ENCODE measurements around the gene SLC35G6.

Gene SLC35G6

DNA sequence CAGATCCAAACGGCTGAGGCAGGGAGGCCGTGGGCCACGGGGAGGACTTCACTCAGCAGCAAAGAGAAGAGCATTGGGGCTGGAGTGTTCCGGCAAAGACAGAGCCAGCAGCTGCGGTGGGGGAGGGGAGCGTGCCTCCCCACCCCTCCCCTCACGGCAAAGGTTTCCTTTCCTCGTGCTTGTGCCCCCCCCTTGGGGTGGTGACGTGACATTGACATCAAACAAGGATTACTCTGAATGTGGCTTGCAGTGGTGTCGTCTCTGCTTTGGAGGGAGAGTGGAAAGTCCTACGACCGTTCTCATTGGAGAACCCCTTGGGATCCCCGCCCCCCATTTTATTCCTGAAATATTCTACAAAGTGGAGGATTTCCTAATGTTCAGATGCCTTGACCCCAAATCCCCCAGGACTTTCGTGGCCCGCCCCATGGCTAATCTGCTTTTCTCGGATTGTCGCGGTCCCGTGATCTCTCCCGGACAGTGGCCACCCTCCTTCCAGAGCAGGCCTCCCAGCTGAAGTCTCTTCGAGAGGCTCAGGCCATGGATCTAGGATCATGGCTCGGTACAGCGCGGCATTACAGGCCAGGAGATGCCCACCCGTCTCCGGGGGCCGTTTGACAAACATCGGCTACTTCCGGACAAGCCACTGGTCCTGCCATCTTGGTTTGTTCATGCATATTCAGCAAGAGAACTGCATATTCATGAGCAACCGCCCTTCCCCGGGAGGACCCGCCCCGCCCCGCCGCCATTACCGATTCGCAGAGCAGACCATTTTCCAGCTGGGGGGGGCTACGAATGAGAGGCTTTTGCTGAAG lies 2.2 kb downstream of the SLC35G6 start:
- peak overlapping the region; percentile 84 for H3K4me3 ChIP-seq (ENCODE audit: low read length)
- peaks cover 42% of the 10 kb centered on the region for H3K4me1 ChIP-seq (ENCODE audit: control insufficient read depth, insufficient read depth, low read length)
- H3K4me2 ChIP-seq (ENCODE audit: low read length): peak overlapping the region; percentile 99
- peaks cover 3% of the 10 kb centered on the region for H3K36me3 ChIP-seq (ENCODE audit: insufficient read depth, low read length)
- H3K27me3 ChIP-seq (ENCODE audit: control insufficient read depth, insufficient read depth, low read length): no peaks in the 10 kb centered on the region
- H3K9me3 ChIP-seq (replicated peaks; ENCODE audit: low read length): no peaks in the 10 kb centered on the region
- H3K9ac ChIP-seq (ENCODE audit: low read depth, low read length): peak overlapping the region; percentile 98

- H3K36me3 ChIP-seq (ENCODE audit: insufficient read depth, low read length): peaks cover 6% of the 10 kb centered on the region
- peaks cover 47% of the 10 kb centered on the region for H3K4me1 ChIP-seq (ENCODE audit: control insufficient read depth, insufficient read depth, low read length)
- peak within 1 kb of the TSS; percentile 99 for H3K4me2 ChIP-seq (ENCODE audit: low read length)
Measured at GRCh38 chr17:7484067-7484918, 3.0 kb downstream of the SLC35G6 start, which contains the start of gene POLR2A. POLR2A (plus strand) TSS chr17:7484366.

GRCh38 chr17:7484919-7485377 lies 3.7 kb downstream of the SLC35G6 start:
- no peaks in the 10 kb centered on the region for H3K27me3 ChIP-seq (ENCODE audit: control insufficient read depth, insufficient read depth, low read length)
- H3K9me3 ChIP-seq (replicated peaks; ENCODE audit: low read length): no peaks in the 10 kb centered on the region
- H3K4me3 ChIP-seq (ENCODE audit: low read length): peak overlapping the region; percentile 84
- H3K4me2 ChIP-seq (ENCODE audit: low read length): peak overlapping the region; percentile 99
- peaks cover 44% of the 10 kb centered on the region for H3K4me1 ChIP-seq (ENCODE audit: control insufficient read depth, insufficient read depth, low read length)
- H3K9ac ChIP-seq (ENCODE audit: low read depth, low read length): peak overlapping the region; percentile 98
- H3K36me3 ChIP-seq (ENCODE audit: insufficient read depth, low read length): peaks cover 9% of the 10 kb centered on the region

More at GRCh38 chr17:7484067-7484918, 3.0 kb downstream of the SLC35G6 start, which contains the start of gene POLR2A:
- Histone ChIP-seq H3K4me3 (ENCODE audit: low read length) (peak within 1 kb of the TSS; percentile 84), H3K9me3 (replicated peaks; ENCODE audit: low read length) (no peaks in the 10 kb centered on the region), H3K27me3 (ENCODE audit: control insufficient read depth, insufficient read depth, low read length) (no peaks in the 10 kb centered on the region), H3K9ac (ENCODE audit: low read depth, low read length) (peak within 1 kb of the TSS; percentile 98)

GRCh38 chr17:7486181-7486580 lies 4.9 kb downstream of the SLC35G6 start:
- no peaks in the 10 kb centered on the region for H3K27me3 ChIP-seq (ENCODE audit: control insufficient read depth, insufficient read depth, low read length)
- peak overlapping the region; percentile 84 for H3K4me3 ChIP-seq (ENCODE audit: low read length)
- peak overlapping the region; percentile 49 for H3K9ac ChIP-seq (ENCODE audit: low read depth, low read length)

DNA sequence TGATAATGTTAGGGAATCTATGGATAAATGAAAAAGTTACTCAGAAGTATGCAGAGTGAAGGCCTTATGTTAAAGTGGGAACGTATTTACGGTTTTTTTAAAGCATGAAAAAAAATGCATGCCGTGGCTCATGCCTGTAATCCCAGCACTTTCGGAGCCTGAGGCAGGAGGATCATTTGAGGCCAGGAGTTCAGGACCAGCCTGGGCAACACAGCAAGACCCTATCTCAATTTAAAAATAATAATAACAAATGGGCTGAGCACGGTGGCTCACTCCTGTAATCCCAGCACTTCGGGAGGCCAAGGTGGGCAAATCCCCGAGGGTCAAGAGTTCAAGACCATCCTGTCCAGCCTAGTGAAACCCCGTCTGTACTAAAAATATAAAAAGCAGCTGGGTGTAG lies 8.9 kb downstream of the SLC35G6 start:
- Histone ChIP-seq H3K4me2 (ENCODE audit: low read length) (no peak overlapping the region), H3K9ac (ENCODE audit: low read depth, low read length) (no peak overlapping the region), H3K4me3 (ENCODE audit: low read length) (no peak overlapping the region), H3K36me3 (ENCODE audit: insufficient read depth, low read length) (peaks cover 31% of the 10 kb centered on the region), H3K9me3 (replicated peaks; ENCODE audit: low read length) (no peaks in the 10 kb centered on the region), H3K27me3 (ENCODE audit: control insufficient read depth, insufficient read depth, low read length) (no peaks in the 10 kb centered on the region), H3K4me1 (ENCODE audit: control insufficient read depth, insufficient read depth, low read length) (peaks cover 38% of the 10 kb centered on the region)

More at GRCh38 chr17:7486181-7486580, 4.9 kb downstream of the SLC35G6 start:
- Histone ChIP-seq H3K9me3 (replicated peaks; ENCODE audit: low read length) (no peaks in the 10 kb centered on the region), H3K36me3 (ENCODE audit: insufficient read depth, low read length) (peaks cover 16% of the 10 kb centered on the region), H3K4me2 (ENCODE audit: low read length) (peak overlapping the region; percentile 99), H3K4me1 (ENCODE audit: control insufficient read depth, insufficient read depth, low read length) (peaks cover 40% of the 10 kb centered on the region)

DNA sequence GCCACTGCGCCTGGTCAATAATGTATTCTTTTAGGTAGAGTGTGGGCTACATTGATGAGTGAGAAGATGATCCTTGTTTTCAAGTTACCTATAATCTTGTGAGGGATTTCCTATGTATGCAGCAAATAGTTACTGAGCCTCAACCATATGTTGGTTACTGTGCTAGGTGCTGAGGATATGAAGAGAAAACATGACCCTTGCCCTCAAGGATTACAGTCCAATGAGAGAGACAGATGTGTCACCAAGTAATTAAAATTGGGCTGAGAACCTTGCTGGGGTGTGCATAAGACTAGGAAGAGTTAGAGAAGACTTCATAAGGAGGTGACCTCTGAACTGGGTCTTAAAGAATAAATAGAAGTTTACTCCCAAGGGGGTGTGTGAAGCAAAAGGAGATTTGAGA lies 10.3 kb downstream of the SLC35G6 start:
- Histone ChIP-seq H3K4me1 (ENCODE audit: control insufficient read depth, insufficient read depth, low read length) (peaks cover 28% of the 10 kb centered on the region), H3K27me3 (ENCODE audit: control insufficient read depth, insufficient read depth, low read length) (no peaks in the 10 kb centered on the region), H3K4me2 (ENCODE audit: low read length) (no peak overlapping the region), H3K36me3 (ENCODE audit: insufficient read depth, low read length) (peaks cover 40% of the 10 kb centered on the region), H3K9me3 (replicated peaks; ENCODE audit: low read length) (no peaks in the 10 kb centered on the region), H3K4me3 (ENCODE audit: low read length) (no peak overlapping the region), H3K9ac (ENCODE audit: low read depth, low read length) (no peak overlapping the region)

GRCh38 chr17:7493941-7494340 lies 12.7 kb downstream of the SLC35G6 start:
- H3K36me3 ChIP-seq (ENCODE audit: insufficient read depth, low read length): peaks cover 61% of the 10 kb centered on the region
- H3K4me1 ChIP-seq (ENCODE audit: control insufficient read depth, insufficient read depth, low read length): peaks cover 11% of the 10 kb centered on the region
- no peak overlapping the region for H3K9ac ChIP-seq (ENCODE audit: low read depth, low read length)
- H3K4me3 ChIP-seq (ENCODE audit: low read length): no peak overlapping the region
- H3K27me3 ChIP-seq (ENCODE audit: control insufficient read depth, insufficient read depth, low read length): no peaks in the 10 kb centered on the region
- H3K4me2 ChIP-seq (ENCODE audit: low read length): no peak overlapping the region
- H3K9me3 ChIP-seq (replicated peaks; ENCODE audit: low read length): no peaks in the 10 kb centered on the region

DNA sequence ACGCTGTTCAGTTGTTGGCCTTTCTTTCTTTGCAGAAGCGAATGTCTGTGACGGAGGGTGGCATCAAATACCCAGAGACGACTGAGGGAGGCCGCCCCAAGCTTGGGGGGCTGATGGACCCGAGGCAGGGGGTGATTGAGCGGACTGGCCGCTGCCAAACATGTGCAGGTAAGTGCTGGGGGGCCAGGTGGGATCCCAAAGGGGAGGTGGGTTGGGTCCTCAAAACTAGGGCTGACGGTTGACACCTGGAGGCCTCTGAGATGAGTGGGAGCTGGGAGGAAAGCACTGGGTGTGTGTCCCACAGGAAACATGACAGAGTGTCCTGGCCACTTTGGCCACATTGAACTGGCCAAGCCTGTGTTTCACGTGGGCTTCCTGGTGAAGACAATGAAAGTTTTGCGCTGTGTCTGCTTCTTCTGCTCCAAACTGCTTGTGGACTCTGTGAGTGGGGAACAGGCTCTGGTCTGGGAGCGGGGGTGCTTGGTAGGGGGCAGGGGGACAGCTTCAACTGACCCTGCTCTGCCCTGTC lies 14.7 kb downstream of the SLC35G6 start:
- H3K4me1 ChIP-seq (ENCODE audit: control insufficient read depth, insufficient read depth, low read length): peaks cover 7% of the 10 kb centered on the region
- peaks cover 66% of the 10 kb centered on the region for H3K36me3 ChIP-seq (ENCODE audit: insufficient read depth, low read length)
- H3K4me2 ChIP-seq (ENCODE audit: low read length): no peak overlapping the region

GRCh38 chr17:7496470-7497183 lies 15.4 kb downstream of the SLC35G6 start:
- Histone ChIP-seq H3K4me3 (ENCODE audit: low read length) (no peak overlapping the region), H3K4me2 (ENCODE audit: low read length) (no peak overlapping the region), H3K4me1 (ENCODE audit: control insufficient read depth, insufficient read depth, low read length) (peaks cover 4% of the 10 kb centered on the region), H3K27me3 (ENCODE audit: control insufficient read depth, insufficient read depth, low read length) (no peaks in the 10 kb centered on the region), H3K9me3 (replicated peaks; ENCODE audit: low read length) (no peaks in the 10 kb centered on the region), H3K9ac (ENCODE audit: low read depth, low read length) (no peak overlapping the region), H3K36me3 (ENCODE audit: insufficient read depth, low read length) (peaks cover 70% of the 10 kb centered on the region)

More for the DNA sequence above, 14.7 kb downstream of the SLC35G6 start:
- Histone ChIP-seq H3K9me3 (replicated peaks; ENCODE audit: low read length) (no peaks in the 10 kb centered on the region), H3K4me3 (ENCODE audit: low read length) (no peak overlapping the region), H3K9ac (ENCODE audit: low read depth, low read length) (no peak overlapping the region), H3K27me3 (ENCODE audit: control insufficient read depth, insufficient read depth, low read length) (no peaks in the 10 kb centered on the region)

GRCh38 chr17:7497228-7497627 lies 16.0 kb downstream of the SLC35G6 start:
- peaks cover 73% of the 10 kb centered on the region for H3K36me3 ChIP-seq (ENCODE audit: insufficient read depth, low read length)
- no peaks in the 10 kb centered on the region for H3K4me1 ChIP-seq (ENCODE audit: control insufficient read depth, insufficient read depth, low read length)
- H3K27me3 ChIP-seq (ENCODE audit: control insufficient read depth, insufficient read depth, low read length): no peaks in the 10 kb centered on the region
- no peak overlapping the region for H3K4me3 ChIP-seq (ENCODE audit: low read length)
- no peaks in the 10 kb centered on the region for H3K9me3 ChIP-seq (replicated peaks; ENCODE audit: low read length)
- no peak overlapping the region for H3K4me2 ChIP-seq (ENCODE audit: low read length)
- no peak overlapping the region for H3K9ac ChIP-seq (ENCODE audit: low read depth, low read length)

GRCh38 chr17:7497636-7498035 lies 16.4 kb downstream of the SLC35G6 start:
- Histone ChIP-seq H3K4me1 (ENCODE audit: control insufficient read depth, insufficient read depth, low read length) (no peaks in the 10 kb centered on the region), H3K4me2 (ENCODE audit: low read length) (no peak overlapping the region), H3K9ac (ENCODE audit: low read depth, low read length) (no peak overlapping the region), H3K4me3 (ENCODE audit: low read length) (no peak overlapping the region), H3K9me3 (replicated peaks; ENCODE audit: low read length) (no peaks in the 10 kb centered on the region), H3K27me3 (ENCODE audit: control insufficient read depth, insufficient read depth, low read length) (no peaks in the 10 kb centered on the region), H3K36me3 (ENCODE audit: insufficient read depth, low read length) (peaks cover 76% of the 10 kb centered on the region)
